ENCODE data around the gene CTIF. TPM values are rescaled to one million over a fixed set of nuclear protein-coding genes. Genes with fewer than 3 reads are reported as not detected.

The CTIF gene
- total RNA-seq, 1 experiment from 2014 or later: 95.8 TPM

DNA sequence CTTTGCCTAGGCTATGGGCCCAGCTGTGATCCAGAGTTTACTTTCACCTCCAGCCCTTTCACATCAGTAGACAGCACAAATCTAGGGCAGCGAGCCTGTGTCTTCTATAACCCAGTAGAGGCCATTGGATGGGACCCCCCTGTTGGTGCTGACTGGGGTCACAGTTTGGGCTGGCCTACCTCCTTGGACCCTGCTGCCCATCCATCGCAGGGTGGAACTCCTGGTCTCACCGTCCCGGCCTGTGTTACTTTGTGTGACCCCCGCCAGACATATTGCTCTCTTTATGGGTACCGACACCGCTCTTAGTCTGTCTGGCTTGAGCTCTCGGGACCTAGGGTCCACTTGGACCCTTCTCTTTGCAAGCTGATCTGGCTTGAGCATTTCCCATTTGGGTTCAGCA lies 157.4 kb downstream of the CTIF start:
- intact Hi-C loops (cut with micrococcal nuclease): no loop called here
- no peak for DNase-seq (ENCODE audit: unreplicated experiment)
- TF ChIP-seq, protein P1, sequence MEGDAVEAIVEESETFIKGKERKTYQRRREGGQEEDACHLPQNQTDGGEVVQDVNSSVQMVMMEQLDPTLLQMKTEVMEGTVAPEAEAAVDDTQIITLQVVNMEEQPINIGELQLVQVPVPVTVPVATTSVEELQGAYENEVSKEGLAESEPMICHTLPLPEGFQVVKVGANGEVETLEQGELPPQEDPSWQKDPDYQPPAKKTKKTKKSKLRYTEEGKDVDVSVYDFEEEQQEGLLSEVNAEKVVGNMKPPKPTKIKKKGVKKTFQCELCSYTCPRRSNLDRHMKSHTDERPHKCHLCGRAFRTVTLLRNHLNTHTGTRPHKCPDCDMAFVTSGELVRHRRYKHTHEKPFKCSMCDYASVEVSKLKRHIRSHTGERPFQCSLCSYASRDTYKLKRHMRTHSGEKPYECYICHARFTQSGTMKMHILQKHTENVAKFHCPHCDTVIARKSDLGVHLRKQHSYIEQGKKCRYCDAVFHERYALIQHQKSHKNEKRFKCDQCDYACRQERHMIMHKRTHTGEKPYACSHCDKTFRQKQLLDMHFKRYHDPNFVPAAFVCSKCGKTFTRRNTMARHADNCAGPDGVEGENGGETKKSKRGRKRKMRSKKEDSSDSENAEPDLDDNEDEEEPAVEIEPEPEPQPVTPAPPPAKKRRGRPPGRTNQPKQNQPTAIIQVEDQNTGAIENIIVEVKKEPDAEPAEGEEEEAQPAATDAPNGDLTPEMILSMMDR (IDR thresholded peaks at IDR 0.05; ENCODE audit: unreplicated experiment): no peak
- peaks cover 7% of the 10 kb centered on the region for H3K36me3 Mint-ChIP-seq (ENCODE audit: insufficient read depth, unreplicated experiment)
- H3K4me1 Mint-ChIP-seq (ENCODE audit: insufficient read depth, unreplicated experiment): no peaks in the 10 kb centered on the region
- no peaks in the 10 kb centered on the region for H3K27me3 Mint-ChIP-seq (ENCODE audit: insufficient read depth, unreplicated experiment)
- POLR2A ChIA-PET: no interaction called here
- H3K4me3 Mint-ChIP-seq (ENCODE audit: unreplicated experiment): no peak overlapping the region
- CTCF ChIA-PET: interaction anchor here (0.9 to 1.4 kb wide), 2 partner anchors 9 to 18 kb away, joined by 3 to 5 read pairs; no protein-coding TSS in a partner anchor
- H3K9me3 Mint-ChIP-seq (ENCODE audit: unreplicated experiment): no peaks in the 10 kb centered on the region
- BruUV-seq (replicated peaks): no TSS peak
- no peak overlapping the region for H3K27ac Mint-ChIP-seq (ENCODE audit: low read depth, unreplicated experiment)

DNA sequence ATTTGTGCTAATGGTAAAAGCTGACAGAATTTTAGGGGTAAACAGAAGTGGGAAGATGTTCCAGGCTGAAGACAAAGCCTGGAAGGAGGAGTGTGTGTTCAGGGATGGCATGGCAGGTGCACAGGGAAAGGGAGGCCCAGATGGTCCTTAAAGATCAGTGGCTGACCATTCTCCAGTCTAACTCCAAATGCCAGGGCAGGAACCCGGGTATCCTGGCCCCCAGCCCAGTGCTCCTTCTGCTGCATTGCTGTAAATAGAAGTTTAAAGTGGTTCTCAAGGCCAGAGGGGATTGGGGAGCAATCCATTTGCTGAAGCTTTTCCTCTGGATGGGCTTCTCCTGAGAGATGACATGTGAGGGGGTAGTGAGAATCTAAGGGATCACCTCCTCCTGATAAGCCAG lies 158.6 kb downstream of the CTIF start:
- intact Hi-C loops (cut with micrococcal nuclease): no loop called here
- no peaks in the 10 kb centered on the region for H3K9me3 Mint-ChIP-seq (ENCODE audit: unreplicated experiment)
- no peak overlapping the region for H3K27ac Mint-ChIP-seq (ENCODE audit: low read depth, unreplicated experiment)
- TF ChIP-seq, protein P1 (IDR thresholded peaks at IDR 0.05; ENCODE audit: unreplicated experiment): no peak
- DNase-seq (ENCODE audit: unreplicated experiment): no peak
- no peaks in the 10 kb centered on the region for H3K27me3 Mint-ChIP-seq (ENCODE audit: insufficient read depth, unreplicated experiment)
- no TSS peak for BruUV-seq (replicated peaks)
- POLR2A ChIA-PET: interaction anchor here (0.7 kb wide), 1 partner anchor 78 kb away, joined by 3 read pairs; no protein-coding TSS in a partner anchor
- H3K36me3 Mint-ChIP-seq (ENCODE audit: insufficient read depth, unreplicated experiment): peaks cover 4% of the 10 kb centered on the region
- CTCF ChIA-PET: interaction anchor here (0.6 kb wide), 2 partner anchors 25 to 509 kb away, joined by 3 to 4 read pairs; no protein-coding TSS in a partner anchor
- no peak overlapping the region for H3K4me3 Mint-ChIP-seq (ENCODE audit: unreplicated experiment)
- no peaks in the 10 kb centered on the region for H3K4me1 Mint-ChIP-seq (ENCODE audit: insufficient read depth, unreplicated experiment)

DNA sequence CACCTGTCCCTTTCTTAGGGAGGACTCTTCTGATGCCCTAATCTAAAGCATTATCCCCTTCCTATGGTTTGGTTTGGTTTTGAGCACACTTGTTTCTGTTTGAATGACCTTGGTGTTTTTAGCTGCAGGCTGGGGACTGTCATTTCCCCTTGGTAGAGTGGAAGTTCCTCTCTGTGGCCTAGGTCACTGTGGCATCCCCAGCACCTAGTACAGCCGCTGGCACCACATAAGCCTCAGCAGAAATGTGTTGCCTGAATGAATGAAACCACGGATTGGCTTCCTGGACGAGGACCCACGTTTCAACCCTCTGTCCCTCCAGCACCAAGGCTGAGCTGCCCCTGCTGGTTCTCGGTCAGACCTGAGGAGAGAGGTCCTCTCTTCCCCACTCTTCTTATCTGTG lies 159.9 kb downstream of the CTIF start:
- Mint-ChIP-seq H3K4me1 (ENCODE audit: insufficient read depth, unreplicated experiment) (no peaks in the 10 kb centered on the region), H3K27ac (ENCODE audit: low read depth, unreplicated experiment) (no peak overlapping the region), H3K36me3 (ENCODE audit: insufficient read depth, unreplicated experiment) (no peaks in the 10 kb centered on the region), H3K27me3 (ENCODE audit: insufficient read depth, unreplicated experiment) (no peaks in the 10 kb centered on the region), H3K9me3 (ENCODE audit: unreplicated experiment) (no peaks in the 10 kb centered on the region), H3K4me3 (ENCODE audit: unreplicated experiment) (no peak overlapping the region)
- TF ChIP-seq, protein P1 (IDR thresholded peaks at IDR 0.05; ENCODE audit: unreplicated experiment): no peak
- BruUV-seq (replicated peaks): no TSS peak
- ChIA-PET CTCF (interaction anchor here (1.4 kb wide), 1 partner anchor 34 kb away, joined by 6 read pairs; no protein-coding TSS in a partner anchor), POLR2A (no interaction called here)
- no peak for DNase-seq (ENCODE audit: unreplicated experiment)
- intact Hi-C loops (cut with micrococcal nuclease): no loop called here

DNA sequence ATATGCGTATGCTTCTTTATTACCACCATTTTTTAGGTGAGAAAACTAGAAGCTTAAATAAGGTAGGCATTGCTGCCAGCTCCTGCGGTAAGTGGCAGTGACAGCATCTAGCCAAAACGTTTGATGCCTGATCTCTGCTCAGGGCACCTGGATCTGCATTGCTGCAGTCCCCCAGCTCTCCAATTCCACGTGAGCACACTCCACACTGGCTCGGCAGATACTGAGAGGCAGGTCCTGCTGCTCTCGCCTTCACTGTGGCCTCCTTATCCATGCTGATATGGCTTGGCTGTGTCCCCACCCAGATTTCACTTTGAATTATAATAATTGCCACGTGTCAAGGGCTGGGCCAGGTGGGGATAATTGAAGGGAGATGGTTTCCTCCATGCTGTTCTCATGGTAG lies 160.9 kb downstream of the CTIF start:
- no peak overlapping the region for H3K4me3 Mint-ChIP-seq (ENCODE audit: unreplicated experiment)
- H3K36me3 Mint-ChIP-seq (ENCODE audit: insufficient read depth, unreplicated experiment): no peaks in the 10 kb centered on the region
- intact Hi-C loops (cut with micrococcal nuclease): no loop called here
- no peak for DNase-seq (ENCODE audit: unreplicated experiment)
- H3K27me3 Mint-ChIP-seq (ENCODE audit: insufficient read depth, unreplicated experiment): no peaks in the 10 kb centered on the region
- TF ChIP-seq, protein P1 (IDR thresholded peaks at IDR 0.05; ENCODE audit: unreplicated experiment): no peak
- H3K9me3 Mint-ChIP-seq (ENCODE audit: unreplicated experiment): no peaks in the 10 kb centered on the region
- CTCF ChIA-PET: interaction anchor here (0.7 to 1.4 kb wide), 2 partner anchors 35 to 716 kb away, joined by 3 to 6 read pairs; no protein-coding TSS in a partner anchor
- POLR2A ChIA-PET: no interaction called here
- H3K27ac Mint-ChIP-seq (ENCODE audit: low read depth, unreplicated experiment): no peak overlapping the region
- H3K4me1 Mint-ChIP-seq (ENCODE audit: insufficient read depth, unreplicated experiment): no peaks in the 10 kb centered on the region
- no TSS peak for BruUV-seq (replicated peaks)

Measured in MCF 10A (cell line).